HG03575 (cell line): ENCODE results near the gene VTI1B.

Experiments
- ATAC-seq: cut with Tn5 transposase; IDR thresholded peaks from one replicate; pipeline ENCODE4 v1.9.1; 2021; ENCODE audit not compliant: unreplicated experiment, insufficient number of reproducible peaks, low FRiP score; ENCODE audit errors: extremely low read depth

Gene VTI1B

GRCh38 chr14:67683842-67684241, 9.4 kb upstream of the VTI1B start:
- no peak for ATAC-seq

GRCh38 chr14:67680941-67681340, 6.5 kb upstream of the VTI1B start:
- no peak for ATAC-seq

DNA sequence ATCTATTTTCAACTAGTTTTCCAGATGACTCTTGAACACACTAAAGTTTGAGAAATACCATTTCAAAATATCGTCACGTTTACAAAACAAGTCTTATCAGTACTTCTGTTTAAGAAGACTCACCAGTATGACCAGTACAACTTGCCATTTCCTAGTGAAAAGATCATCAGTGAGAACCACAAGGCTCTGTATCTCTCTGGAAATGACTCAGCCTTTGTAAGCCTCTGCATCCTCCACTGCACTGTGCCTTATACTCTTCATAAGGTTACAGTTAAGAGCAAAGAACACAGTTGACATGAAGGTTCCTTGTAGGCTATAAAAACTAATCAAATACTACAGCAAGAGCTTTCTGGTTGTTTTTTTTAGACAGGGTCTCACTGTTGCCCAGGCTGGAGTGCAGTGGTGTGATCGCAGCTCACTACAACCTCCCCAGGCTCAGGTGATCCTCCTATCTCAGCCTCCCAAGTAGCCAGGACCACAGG, 5.7 kb upstream of the VTI1B start:
- peak; percentile 87 for ATAC-seq

- no peak for ATAC-seq
Observed at GRCh38 chr14:67679006-67679405, 4.6 kb upstream of the VTI1B start.

- no peak for ATAC-seq
Observed at GRCh38 chr14:67675219-67675582, 769 bp upstream of the VTI1B start.

GRCh38 chr14:67674139-67674479, 323 bp downstream of the VTI1B start:
- ATAC-seq, result no peak

GRCh38 chr14:67673451-67673850, 981 bp downstream of the VTI1B start:
- ATAC-seq, result no peak

DNA sequence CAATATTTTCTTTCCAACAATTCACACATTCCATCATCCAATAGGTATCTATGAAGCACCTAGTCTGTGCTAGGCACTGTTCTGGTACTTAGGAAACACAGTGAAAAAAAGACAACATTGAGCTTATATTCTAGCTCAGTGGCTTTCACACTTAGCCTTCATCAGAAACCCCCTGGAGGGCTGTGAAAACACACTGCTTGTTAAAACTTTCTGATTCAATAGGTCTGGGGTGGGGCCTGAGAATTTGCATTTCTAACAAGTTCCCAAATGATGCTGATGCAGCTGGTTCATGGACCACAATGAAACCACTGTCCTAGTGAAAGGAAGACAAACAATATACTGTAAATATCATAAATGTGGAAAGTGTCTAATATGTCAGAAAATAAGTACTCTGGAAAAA, 5.9 kb downstream of the VTI1B start:
- ATAC-seq, result no peak

DNA sequence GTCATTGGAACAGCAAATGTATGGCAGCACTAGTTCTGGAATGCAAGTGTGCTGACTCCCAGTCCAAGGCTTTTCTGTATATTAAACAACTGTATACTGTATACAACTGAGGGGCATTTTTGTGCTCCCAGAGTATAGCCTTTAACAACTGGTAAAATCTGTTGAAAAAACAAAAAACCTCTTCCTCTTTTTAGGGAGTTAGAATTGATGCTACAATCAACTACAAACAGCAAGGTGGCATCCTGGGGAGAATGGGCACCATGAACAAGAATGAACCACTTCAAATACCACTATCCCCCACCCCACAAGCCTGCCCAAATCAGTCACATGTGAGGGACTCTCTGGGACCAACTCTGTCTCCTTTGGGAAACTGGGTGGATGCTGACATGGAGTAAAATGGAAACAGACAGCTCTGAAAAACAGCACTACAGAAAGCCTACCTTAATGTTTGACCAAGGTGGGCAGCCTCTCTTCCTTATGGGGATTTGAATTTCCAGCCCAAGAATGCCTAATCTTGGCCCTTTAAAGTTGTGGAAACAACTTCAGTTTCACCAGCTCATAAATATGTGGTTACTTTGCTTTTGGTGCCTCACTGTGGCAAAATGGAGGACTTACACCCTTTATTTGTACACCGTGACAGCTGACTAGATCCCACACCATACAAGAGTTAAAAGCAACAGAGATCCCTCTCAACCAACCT, 7.5 kb downstream of the VTI1B start:
- ATAC-seq, result no peak

- no peak for ATAC-seq
Observed at GRCh38 chr14:67665868-67666267, 8.6 kb downstream of the VTI1B start.

GRCh38 chr14:67663633-67664032, 10.8 kb downstream of the VTI1B start:
- no peak for ATAC-seq

DNA sequence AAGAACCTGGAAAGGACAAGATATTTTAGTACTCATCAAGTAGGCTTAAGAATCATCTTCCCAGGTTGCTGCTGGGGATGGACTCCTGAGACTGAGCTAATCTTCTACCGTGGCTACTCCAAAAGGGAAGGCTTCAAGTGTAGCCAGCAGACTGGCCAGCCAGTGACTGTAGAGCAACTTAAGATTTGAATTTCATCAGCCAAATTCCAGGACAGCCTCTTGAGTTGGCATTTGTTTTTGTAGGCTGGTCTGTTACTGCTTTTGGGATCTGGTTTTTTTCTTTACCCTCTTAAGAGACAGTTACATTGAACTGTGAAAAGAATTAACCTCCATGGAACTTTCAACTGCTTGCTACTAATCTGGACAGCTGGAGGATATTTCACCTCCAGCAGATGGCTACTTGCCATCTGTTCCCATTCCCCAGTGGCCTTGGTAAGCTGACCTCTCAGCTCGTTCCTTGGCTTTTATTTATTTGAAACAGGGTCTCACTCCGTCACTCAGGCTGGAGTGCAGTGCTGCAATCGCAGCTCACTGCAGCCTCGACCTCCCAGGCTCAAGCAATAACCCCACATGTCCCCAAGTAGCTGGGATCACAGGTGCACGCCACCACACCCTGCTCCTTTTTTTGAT, 20.7 kb downstream of the VTI1B start:
- ATAC-seq, result no peak

DNA sequence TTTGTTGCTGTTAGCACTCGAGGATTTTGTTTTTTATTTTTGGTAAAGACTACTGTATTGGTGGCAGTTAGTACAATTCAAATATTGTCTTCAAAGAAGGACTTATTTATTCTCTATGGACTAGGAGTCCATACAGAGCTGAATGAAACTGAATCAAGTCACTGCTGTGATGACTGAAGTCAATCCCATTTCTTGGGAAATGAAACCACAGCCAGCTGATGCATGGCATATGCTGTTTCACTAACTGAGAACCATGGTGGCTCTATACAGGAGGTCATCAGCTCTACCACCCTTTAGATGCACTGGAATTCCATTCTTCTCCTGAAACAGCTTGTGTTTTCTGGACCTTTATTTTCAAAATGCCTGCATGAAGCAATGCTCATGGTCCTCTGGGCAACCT, 22.2 kb downstream of the VTI1B start:
- no peak for ATAC-seq

- ATAC-seq, result no peak
Observed at GRCh38 chr14:67650694-67651093, 23.7 kb downstream of the VTI1B start.

- ATAC-seq, result no peak
Observed at GRCh38 chr14:67650151-67650550, 24.3 kb downstream of the VTI1B start.

- ATAC-seq, result no peak
Observed at GRCh38 chr14:67646131-67646530, 28.3 kb downstream of the VTI1B start.

DNA sequence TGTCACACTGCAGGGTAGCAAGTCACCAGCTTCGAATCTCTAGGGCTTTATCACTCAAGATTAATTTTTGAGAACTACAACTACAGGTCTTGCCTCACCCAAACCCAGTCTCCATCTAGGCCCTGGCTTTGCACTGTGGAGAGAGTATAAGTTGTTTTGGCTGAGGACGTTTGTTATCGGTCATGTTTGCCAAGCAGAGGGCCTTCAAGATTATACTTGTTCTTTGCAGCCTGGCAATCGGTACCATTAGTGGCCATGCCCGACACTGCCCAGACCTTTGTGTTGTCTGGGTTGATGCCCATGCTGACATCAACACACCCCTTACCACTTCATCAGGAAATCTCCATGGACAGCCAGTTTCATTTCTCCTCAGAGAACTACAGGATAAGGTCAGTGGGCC, 29.0 kb downstream of the VTI1B start:
- no peak for ATAC-seq

- ATAC-seq, result no peak
Observed at GRCh38 chr14:67644428-67644827, 30.0 kb downstream of the VTI1B start.

DNA sequence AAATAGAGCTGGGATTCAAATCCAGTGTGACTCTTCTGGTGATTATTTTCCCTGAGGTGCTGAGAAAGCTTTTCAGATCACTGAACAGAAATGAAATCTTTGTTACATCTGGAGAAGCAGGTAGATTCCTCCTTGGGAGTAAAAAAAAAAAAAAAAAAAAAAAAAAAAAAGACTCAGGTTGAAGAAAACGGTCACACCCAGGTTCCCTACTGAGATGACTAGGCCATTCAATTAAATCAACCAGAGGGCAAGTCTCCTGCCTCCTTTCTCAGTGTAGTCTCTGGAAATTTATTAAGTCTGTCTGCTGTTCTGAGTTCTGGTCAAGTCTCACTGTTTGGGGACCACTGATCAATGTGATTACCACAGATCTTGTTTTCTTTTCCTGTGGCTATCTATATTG, 30.7 kb downstream of the VTI1B start:
- ATAC-seq, result no peak

DNA sequence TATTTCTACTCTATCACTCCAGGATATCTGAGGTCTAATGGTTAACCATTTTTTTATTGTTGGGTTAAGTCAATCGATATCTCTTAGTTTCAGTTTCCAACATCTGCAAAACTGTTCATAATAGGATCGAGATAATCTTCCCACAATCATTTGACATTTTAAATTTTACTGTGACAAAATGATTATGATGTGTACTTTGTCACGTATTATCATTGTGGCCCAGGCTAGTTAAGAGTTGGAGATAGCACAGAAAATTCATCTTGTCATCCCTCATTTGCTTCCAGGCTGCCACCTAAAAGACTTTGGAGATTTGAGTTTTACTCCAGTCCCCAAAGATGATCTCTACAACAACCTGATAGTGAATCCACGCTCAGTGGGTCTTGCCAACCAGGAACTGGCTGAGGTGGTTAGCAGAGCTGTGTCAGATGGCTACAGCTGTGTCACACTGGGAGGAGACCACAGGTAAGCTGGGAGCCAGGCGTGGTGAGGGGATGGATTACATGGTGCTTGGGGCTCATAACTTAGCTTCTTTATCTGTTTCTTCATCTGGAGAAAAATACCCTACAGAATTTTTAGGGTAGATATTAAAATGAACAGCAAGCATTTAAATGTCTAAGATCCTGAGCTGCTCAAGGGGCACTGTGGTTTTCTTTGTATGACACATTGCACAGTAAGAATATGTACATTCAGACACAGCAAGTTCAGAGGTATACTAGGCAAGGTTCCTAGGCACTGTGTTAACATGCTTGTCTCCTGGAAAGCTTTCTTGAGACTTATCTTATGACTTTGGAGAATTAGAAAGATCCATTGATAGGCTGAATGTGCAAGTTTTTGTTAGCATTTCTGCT, 32.3 kb downstream of the VTI1B start:
- no peak for ATAC-seq
